Right hindlimb (tissue), 1 donor: ENCODE data around the gene KIR2DL1.
"Not testable (repeated sequence)": the region's sequence is repeated elsewhere in the genome, so short reads cannot be mapped to it uniquely, and the experiment has no call there.

Experiments
- DNase-seq: peaks from one replicate; pipeline ENCODE4 v3.0.0-alpha.2; 2018

KIR2DL1 gene

DNA sequence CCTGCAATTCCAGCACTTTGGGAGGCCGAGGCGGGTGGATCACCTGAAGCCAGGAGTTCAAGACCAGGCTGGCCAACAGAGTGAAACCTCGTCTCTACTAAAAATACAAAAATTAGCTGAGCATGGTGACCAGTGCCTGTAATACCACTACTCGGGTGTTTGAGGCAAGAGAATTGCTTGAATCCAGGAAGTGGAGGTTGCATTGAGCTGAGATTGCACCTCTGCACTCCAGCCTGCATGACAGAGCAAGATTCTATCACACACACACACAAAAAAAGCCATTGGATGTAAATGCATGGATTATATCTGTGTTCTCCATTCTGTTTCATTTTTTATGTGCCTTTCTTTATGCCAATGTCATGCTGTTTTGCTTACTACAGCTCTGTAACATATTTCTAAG, 54.8 kb downstream of the KIR2DL1 start:
- DNase-seq, result not testable (repeated sequence)

DNA sequence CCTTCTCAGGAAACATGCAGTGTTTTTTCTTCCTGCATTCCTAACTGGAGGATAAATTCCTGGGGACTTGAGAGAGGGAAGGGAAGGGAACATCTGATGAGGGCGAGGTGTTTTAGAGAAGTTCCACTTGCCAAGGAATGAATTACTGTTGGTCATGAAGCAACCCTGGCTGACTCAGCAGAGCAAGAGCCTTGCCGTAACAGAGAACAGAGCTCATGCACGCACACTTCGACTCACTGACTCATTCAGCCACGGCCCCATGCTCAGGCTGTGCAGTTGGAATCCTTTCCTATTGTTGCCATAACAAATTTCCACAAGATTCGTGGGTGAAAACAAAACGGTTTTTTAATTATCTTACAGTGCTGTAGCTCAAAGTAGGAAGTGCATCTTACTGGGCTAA, 55.7 kb downstream of the KIR2DL1 start:
- not testable (repeated sequence) for DNase-seq

DNA sequence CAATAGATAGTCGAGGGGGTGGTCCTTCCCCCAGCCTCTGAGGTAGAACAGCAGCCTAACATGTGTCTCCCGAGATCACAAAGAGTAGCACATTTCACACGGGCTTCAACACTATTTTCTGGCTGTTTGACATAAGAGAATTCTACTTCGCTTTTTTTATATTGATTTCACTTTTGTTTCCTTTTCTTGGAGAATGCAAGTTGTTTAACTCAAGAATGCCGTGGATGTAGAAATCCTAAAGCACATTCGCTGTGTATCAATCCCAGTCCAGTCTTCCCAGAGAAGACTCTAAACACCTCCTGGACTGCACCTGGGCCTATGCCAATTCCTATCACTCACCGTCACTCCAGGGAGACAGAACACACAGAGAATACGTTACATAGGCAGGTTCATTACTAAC, 58.5 kb downstream of the KIR2DL1 start:
- not testable (repeated sequence) for DNase-seq

DNA sequence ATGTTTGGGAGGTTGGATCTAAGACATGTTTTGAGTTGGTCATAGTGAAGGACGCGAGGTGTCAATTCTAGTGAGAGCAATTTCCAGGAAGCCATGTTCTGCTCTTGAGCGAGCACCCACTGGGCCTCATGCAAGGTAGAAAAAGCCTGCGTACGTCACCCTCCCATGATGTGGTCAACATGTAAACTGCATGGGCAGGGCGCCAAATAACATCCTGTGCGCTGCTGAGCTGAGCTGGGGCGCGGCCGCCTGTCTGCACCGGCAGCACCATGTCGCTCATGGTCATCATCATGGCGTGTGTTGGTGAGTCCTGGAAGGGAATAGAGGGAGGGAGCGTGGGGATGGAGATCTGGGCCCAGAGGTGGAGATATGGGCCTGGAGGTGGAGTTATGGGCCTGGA, 62.9 kb downstream of the KIR2DL1 start, which contains the start of gene KIR2DS4:
Gene KIR2DS4 (plus strand): TSS at position 181 of the 400 bp plus-strand sequence.
- DNase-seq, result not testable (repeated sequence)
